Measurements from ENCODE around the gene CACNA2D3. TPM values are rescaled to one million over a fixed set of nuclear protein-coding genes. Genes with fewer than 3 reads are reported as not detected.

The CACNA2D3 gene
- total RNA-seq, 2 donors from 2014 or later, result 1.1 to 5.9 TPM

DNA sequence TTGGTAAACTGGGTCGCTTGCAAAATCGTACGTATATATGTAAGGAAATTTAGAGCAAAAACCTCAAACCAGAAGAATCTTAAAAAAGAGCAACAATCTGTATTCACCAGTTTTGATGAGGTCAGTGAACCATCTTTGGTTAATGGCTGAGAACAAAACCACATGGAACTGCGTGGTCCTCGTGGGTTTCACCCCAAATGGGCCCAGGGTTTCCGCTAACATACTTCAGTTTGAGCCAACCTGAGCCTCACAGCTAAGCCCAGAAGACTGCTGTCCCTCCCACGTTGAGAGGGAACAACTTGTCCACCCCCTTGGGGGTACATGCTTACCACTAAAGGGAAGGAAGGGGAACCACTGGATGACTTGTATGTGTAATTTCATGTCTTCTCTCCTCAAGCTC, 204.6 kb downstream of the CACNA2D3 start:
- Histone ChIP-seq H3K27me3 (replicated peaks; ENCODE audit: insufficient read depth) (no peaks in the 10 kb centered on the region), H3K4me3 (no peak overlapping the region), H3K27ac (no peak overlapping the region), H3K36me3 (no peaks in the 10 kb centered on the region), H3K4me1 (replicated peaks) (no peaks in the 10 kb centered on the region), H3K9me3 (no peaks in the 10 kb centered on the region)
- TF ChIP-seq POLR2A (IDR thresholded peaks at IDR 0.05), result no peak
- no peak for TF ChIP-seq POLR2AphosphoS5 (IDR thresholded peaks at IDR 0.05)
- TF ChIP-seq CTCF (IDR thresholded peaks at IDR 0.05), result no peak
- no peak for DNase-seq (ENCODE audit: low spot score)
- intact Hi-C loops (cut with DNase I), result no loop called here
- WGBS, result 84% methylated on average over 7 of the region's 7 CpGs

DNA sequence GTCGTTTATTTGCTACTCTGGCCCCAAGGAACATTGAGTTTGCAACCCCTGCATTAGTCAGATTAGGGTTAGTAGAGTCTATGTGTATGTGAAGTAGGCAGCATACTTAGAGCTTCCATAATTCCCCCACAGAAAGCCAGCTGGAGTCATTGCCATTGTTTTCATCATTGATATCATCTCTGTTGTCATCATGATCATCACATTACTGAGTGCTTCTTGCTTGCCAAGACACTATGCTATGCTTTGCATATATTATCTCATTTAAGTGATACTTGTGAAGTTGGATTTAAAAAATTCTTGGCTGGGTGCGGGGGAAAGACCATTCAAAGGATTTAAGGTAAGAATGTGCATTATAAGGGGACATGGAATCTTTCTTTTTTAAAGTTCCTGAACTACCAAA, 209.0 kb downstream of the CACNA2D3 start:
- Histone ChIP-seq H3K4me1 (replicated peaks) (no peaks in the 10 kb centered on the region), H3K36me3 (no peaks in the 10 kb centered on the region), H3K27me3 (replicated peaks; ENCODE audit: insufficient read depth) (no peaks in the 10 kb centered on the region), H3K27ac (no peak overlapping the region), H3K9me3 (no peaks in the 10 kb centered on the region), H3K4me3 (no peak overlapping the region)
- DNase-seq (ENCODE audit: low spot score), result no peak
- WGBS, result 89% methylated on average over 2 of the region's 2 CpGs
- intact Hi-C loops (cut with DNase I), result no loop called here
- TF ChIP-seq CTCF (IDR thresholded peaks at IDR 0.05) (no peak), POLR2AphosphoS5 (IDR thresholded peaks at IDR 0.05) (no peak), POLR2A (IDR thresholded peaks at IDR 0.05) (no peak)

DNA sequence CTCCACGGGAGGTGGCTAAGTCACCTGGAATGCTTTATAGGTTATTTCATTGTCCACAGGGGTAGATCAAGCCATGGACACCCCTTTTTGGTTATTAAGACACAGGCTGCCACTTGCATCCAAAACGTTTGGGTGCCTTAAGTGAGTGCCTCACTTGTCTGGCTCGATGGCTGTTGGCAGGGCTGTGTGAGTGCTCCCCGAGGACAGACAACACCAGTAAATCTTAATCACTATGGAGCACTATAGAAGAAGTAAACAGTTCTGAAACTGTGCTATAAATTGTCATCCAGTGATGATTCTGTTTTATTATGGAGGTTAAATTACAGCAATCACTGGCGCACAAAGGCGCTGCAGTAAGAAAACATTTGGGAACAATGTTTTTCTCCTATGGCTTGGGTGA, 215.5 kb downstream of the CACNA2D3 start:
- no peaks in the 10 kb centered on the region for H3K9me3 ChIP-seq
- no peak for DNase-seq (ENCODE audit: low spot score)
- H3K36me3 ChIP-seq, result no peaks in the 10 kb centered on the region
- no peaks in the 10 kb centered on the region for H3K27me3 ChIP-seq (replicated peaks; ENCODE audit: insufficient read depth)
- H3K4me1 ChIP-seq (replicated peaks), result no peaks in the 10 kb centered on the region
- WGBS, result 36% methylated on average over 6 of the region's 6 CpGs
- TF ChIP-seq POLR2A (IDR thresholded peaks at IDR 0.05), result no peak
- TF ChIP-seq POLR2AphosphoS5 (IDR thresholded peaks at IDR 0.05), result no peak
- TF ChIP-seq CTCF (IDR thresholded peaks at IDR 0.05), result no peak
- H3K27ac ChIP-seq, result no peak overlapping the region
- H3K4me3 ChIP-seq, result no peak overlapping the region
- intact Hi-C loops (cut with DNase I), result no loop called here

DNA sequence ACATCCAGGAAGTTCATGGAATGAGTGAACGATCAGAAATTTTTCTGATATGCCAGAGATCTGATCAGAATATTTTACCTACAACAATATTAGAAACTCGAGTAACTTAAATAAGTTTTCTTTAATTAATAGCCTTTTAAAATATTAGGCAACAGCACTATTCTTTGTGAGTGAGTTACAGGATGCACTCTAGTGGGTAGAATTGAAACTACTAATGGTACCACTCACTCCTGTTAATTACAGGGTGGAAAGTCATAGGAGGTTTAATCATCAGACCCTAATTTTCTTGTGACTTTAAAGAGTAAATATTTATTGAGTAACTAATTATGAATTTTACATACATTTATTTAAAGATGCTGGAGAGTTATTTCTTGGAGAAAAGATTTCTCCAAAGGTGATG, 217.3 kb downstream of the CACNA2D3 start:
- Histone ChIP-seq H3K4me3 (no peak overlapping the region), H3K36me3 (no peaks in the 10 kb centered on the region), H3K4me1 (replicated peaks) (no peaks in the 10 kb centered on the region), H3K27ac (no peak overlapping the region), H3K9me3 (no peaks in the 10 kb centered on the region), H3K27me3 (replicated peaks; ENCODE audit: insufficient read depth) (peaks cover 4% of the 10 kb centered on the region)
- DNase-seq (ENCODE audit: low spot score), result no peak
- TF ChIP-seq POLR2A (IDR thresholded peaks at IDR 0.05), result no peak
- TF ChIP-seq CTCF (IDR thresholded peaks at IDR 0.05), result no peak
- TF ChIP-seq POLR2AphosphoS5 (IDR thresholded peaks at IDR 0.05), result no peak
- 59% methylated on average over 2 of the region's 2 CpGs for WGBS
- intact Hi-C loops (cut with DNase I), result no loop called here

GRCh38 chr3:54341811-54342210, 219.5 kb downstream of the CACNA2D3 start:
- Histone ChIP-seq H3K9me3 (no peaks in the 10 kb centered on the region), H3K4me3 (no peak overlapping the region), H3K4me1 (replicated peaks) (no peaks in the 10 kb centered on the region), H3K27ac (no peak overlapping the region), H3K36me3 (no peaks in the 10 kb centered on the region), H3K27me3 (replicated peaks; ENCODE audit: insufficient read depth) (peaks cover 7% of the 10 kb centered on the region)
- intact Hi-C loops (cut with DNase I), result no loop called here
- WGBS, result 42% methylated on average over 2 of the region's 2 CpGs
- DNase-seq (ENCODE audit: low spot score), result no peak
- TF ChIP-seq CTCF (IDR thresholded peaks at IDR 0.05) (no peak), POLR2A (IDR thresholded peaks at IDR 0.05) (no peak), POLR2AphosphoS5 (IDR thresholded peaks at IDR 0.05) (peak; percentile 16)
